CD4-positive, alpha-beta T cell treated with Interleukin-6 for 4 hours (primary cell): Measurements from ENCODE around the gene C1QTNF7.

Source experiments
- DNase-seq: peaks from one replicate; pipeline ENCODE4 v3.0.0-alpha.2; 2020; ENCODE audit warnings: mixed read lengths

C1QTNF7 gene

GRCh38 chr4:15427701-15428100 lies at the start of gene C1QTNF7:
TSS of gene C1QTNF7 (plus strand) at chr4:15428033. CDS start at chr4:15435744, 7,711 bp downstream.
- no peak for DNase-seq

- no peak for DNase-seq
Measured at GRCh38 chr4:15378062-15378461, 49.8 kb upstream of the C1QTNF7 start.

GRCh38 chr4:15378493-15378892 lies 49.3 kb upstream of the C1QTNF7 start:
- no peak for DNase-seq

DNA sequence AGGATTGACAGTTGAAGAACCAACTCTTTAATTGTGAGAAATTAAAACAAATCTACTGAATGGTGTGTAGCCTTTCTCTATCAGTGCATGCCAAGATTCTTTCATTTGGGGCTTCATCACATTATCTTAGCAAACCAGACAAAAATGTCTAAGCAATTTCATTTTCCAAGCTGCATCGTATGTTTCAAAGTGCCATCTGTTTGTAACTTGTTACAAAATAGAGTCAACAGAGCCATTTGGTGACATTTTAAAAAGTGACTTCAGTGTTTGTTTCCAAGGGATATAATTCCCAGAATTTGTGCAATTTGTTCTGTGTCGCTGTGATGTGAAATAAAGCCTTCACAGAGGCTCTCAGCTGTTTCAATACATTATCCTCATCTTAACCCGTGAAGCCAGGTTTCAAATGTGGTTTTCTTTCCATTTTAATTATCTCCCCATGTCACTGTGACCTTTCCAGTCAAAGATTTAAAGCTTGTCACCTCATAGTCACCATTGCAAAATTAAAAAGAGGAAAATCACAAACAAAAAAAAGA lies 46.0 kb upstream of the C1QTNF7 start:
- DNase-seq, result no peak

GRCh38 chr4:15382669-15383273 lies 45.1 kb upstream of the C1QTNF7 start:
- DNase-seq, result no peak

DNA sequence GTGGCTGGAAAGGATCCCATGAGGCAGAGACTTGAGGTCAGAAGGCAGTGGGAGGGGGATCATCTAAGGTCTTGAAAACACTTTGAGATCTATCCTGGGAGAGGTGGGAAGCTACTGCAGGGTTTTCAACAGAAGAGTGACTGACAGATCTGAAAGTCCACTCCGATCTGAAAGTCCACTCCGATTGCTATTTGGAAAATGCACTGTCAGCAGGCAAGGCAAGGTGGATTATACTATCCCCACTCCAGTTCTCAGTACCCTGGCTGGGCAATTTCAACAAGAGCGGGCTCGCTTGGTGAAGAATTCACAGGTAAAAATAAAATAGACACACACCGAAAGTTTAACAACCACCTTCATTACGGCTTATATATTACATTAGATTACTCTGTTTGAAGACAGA lies 42.3 kb upstream of the C1QTNF7 start:
- DNase-seq, result no peak

DNA sequence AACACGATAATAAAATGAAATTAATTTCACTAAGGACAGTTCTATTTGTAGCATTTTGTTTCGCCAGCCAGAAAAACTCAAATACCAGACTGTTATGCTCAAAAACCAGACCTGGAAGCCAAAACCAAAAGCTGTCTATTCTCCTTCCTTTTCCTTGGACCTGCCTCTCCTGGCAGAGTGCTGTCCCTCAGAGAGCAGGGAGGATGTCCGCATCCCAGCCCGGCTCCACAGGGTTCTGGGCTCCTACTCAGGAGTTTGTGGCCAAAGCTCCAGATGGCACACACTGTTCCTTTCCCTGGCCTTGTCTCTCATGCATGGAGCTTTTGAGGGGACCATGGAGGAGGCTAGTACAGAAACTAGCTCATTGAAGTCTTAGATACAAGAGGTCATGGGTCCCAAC lies 41.9 kb upstream of the C1QTNF7 start:
- DNase-seq, result no peak

DNA sequence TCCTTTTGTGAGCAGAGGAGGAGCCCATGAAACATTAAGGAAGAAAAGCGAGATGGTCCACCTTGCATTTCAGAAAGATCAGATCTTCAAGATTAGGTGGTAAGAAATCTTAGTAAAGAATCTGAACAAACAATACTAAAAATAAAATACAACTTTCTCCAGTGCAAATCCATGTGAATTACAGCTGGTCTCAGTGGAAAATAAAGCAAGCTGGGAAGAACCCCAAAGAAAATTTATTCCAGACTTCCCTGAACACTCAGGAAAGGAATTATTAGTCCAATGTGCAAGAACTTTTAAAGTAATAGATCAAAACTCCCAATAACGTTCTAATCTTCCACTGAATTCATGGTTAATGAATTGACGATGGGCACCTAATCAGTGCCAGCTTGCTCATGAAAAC lies 37.3 kb upstream of the C1QTNF7 start:
- DNase-seq, result no peak

DNA sequence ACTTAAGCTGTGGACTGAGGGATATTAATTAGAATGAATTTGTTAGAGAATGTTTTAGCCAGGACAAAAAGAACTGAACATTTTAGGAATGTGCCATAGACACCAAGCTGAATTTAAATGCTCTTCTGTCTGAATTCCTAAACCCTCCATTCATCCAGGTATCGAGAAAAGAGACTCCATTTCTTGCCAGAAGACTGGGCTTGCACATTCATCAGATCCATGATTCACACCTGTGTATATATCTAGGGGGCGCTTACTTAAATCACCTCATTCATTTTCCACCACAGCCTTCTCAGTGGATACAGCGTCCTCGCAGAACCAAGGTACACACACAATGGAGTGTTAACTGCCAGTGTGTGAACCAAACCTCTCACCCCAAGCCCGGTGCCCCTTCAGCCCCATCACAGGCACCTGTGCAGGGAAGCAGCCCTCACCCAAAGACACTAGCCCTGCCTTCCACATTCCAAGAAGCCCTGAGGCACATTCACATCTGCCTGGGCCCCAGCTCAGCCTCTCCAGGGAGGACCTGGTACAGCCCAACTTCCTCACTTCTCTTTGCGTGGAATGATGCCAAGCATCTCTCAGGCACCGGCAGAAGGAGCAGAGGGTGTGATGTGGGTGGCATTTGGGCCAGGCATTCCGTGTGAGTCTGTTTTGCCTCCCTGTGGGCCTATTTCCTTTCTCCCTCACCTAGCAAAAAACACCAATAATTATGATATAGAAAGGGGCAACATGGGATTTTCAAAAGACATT lies 35.6 kb upstream of the C1QTNF7 start:
- no peak for DNase-seq

DNA sequence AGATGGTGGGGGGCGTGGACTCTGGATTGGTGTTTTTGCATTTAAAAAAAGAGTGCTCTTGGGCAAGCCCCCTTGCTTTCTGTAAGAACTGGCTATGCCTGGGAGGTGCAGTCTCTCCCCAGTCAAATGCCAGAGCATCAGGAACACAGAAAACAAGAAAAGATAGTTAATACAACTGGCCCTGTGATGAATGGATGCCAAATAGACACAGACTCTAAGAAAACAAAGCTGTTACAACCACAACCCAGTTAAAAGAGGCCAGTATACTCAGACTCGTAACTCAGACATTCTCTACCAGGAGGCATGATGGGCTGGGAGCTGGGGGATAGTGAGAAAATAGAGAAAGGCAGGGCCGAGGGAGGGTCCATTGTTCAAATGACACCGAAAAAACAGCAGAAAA lies 32.5 kb upstream of the C1QTNF7 start:
- DNase-seq, result no peak

GRCh38 chr4:15396157-15396800 lies 31.6 kb upstream of the C1QTNF7 start:
- DNase-seq, result peak; percentile 59

DNA sequence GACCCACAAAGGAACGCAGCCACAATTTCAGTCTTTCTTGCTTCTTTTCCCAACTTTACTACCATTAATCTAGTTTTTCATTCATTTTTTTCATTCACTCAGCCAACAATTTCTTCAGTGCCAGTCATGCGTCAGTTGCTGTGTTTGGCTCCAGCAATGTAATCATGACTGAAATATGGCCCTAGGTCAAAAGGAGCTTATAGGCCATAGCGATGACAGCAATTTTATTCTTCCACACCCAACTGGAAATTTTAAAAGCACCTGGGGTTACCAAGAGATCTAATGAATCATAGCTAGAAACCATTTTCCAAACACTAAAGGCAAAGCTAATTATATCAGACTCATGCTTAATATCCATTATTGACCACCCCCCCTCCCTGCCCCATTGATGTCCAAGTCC lies 29.8 kb upstream of the C1QTNF7 start:
- DNase-seq, result no peak

GRCh38 chr4:15398732-15399131 lies 29.1 kb upstream of the C1QTNF7 start:
- DNase-seq, result no peak

DNA sequence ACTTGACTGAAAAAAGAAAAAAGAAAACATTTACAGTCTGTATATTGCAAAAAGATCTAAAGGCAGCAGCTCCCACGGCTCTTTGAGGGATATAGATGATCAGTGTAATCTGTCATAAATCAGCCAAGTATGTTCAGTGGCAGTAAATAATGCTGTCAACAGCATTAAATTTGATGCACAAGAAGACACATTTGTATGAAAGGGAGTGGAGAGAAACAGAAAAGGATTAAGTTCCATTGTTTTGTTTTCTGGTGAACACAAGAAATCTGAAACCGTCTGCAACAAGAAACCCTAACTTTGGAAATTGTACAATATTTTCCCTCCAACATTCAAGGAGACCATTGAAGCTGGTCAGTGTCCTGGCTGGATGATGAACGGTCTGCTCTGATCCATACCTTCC lies 27.6 kb upstream of the C1QTNF7 start:
- no peak for DNase-seq

- peak; percentile 55 for DNase-seq
Measured at GRCh38 chr4:15400981-15401671, 26.7 kb upstream of the C1QTNF7 start.

DNA sequence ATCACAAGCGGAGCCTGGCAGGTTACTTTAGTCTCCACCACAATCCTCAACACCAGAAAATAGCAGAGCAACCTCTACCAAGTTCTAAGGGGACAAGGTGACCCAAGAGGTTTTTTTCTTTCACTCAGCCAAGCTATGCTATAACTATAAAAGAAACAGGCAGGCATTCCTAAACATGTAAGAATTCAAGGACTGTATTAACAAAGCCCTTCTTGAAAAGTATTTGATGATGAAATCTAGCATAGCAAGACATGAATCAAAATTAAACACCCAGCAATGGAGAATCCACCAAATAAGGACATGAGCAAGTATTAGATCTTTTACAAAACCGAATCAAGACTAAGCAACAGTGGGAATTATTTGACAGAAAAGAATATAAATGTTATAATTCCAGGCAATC lies 25.7 kb upstream of the C1QTNF7 start:
- no peak for DNase-seq

- no peak for DNase-seq
Measured at GRCh38 chr4:15402974-15403373, 24.9 kb upstream of the C1QTNF7 start.

- no peak for DNase-seq
Measured at GRCh38 chr4:15405018-15405417, 22.8 kb upstream of the C1QTNF7 start.

- peak; percentile 40 for DNase-seq
Measured at GRCh38 chr4:15410750-15411149, 17.1 kb upstream of the C1QTNF7 start.

DNA sequence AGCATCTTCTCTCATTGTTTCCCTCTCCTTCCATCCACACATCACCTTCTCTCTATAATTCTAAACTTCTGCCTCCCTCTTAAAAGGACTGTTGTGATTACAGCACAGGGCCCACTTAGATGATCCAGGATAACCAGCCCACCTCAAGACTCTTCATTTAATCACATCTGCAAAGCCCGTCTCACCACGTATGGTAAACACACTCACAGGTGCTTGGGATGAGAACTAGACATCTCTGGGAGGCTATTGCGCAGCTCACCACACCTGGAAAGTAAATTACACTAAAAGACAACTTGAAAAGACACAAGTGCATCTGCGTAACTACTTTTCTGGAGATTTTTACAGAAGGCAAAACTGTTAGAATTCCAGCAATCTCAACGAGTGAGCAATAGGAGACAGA lies 15.4 kb upstream of the C1QTNF7 start:
- DNase-seq, result no peak

GRCh38 chr4:15413010-15413622 lies 14.7 kb upstream of the C1QTNF7 start:
- DNase-seq, result no peak

DNA sequence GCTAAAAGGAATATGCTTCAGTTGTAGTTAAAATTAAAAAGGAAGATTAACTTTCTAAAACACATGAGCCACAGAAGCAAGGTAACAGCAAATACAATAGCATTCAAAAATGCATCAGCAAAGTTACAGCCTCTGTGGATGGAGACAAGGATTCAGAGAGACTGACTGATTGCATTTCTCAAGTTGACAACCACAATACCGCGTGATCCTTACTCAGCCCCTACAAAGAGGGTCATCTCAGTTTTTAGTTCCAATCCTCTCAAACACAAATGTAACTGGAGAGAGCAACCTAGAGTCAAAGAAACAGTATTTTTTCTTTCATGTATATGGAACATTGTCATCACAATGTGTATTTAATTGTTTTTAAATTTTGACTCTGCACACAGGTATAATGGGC lies 14.2 kb upstream of the C1QTNF7 start:
- no peak for DNase-seq

DNA sequence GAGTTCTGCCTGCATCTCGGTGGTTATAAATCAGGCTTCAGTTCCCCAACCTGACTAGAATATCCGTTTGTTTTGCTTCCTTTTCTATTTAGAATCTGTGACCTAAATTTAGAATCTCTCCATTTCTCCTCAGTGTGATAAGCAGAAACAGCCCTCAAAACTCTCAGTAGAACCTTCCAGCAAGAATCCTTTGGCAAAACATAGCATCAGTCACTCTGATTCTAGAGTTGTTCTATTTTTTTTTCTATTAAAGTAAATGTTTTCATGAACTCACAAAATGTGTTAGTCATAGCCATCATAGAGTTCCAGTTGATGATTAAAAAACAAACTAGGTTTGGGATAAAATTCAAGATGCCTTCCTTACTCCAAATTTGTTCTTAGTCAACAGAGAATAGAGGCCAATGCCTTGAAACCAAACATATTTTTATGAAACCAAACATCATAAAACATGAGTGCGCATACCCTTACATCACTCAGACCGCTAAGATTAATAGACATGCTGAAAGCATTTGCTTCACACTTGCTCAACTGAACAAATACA lies 13.2 kb upstream of the C1QTNF7 start:
- DNase-seq, result no peak
